GM19025 (cell line): ENCODE data around the gene GALNT2.

Experiments
- ATAC-seq: cut with Tn5 transposase; IDR thresholded peaks from one replicate; pipeline ENCODE4 v1.9.1; 2021; ENCODE audit warnings: mild to moderate bottlenecking, low read depth, moderate library complexity; ENCODE audit not compliant: unreplicated experiment

Gene GALNT2

GRCh38 chr1:230174041-230174440 is 107.0 kb downstream of the GALNT2 start:
- ATAC-seq = no peak

GRCh38 chr1:230174471-230175162 is 107.6 kb downstream of the GALNT2 start:
- no peak for ATAC-seq

GRCh38 chr1:230175163-230175747 is 108.2 kb downstream of the GALNT2 start:
- no peak for ATAC-seq

- ATAC-seq = no peak
These were observed 108.8 kb downstream of the GALNT2 start for GRCh38 chr1:230175839-230176238.

- ATAC-seq = no peak
These were observed 109.3 kb downstream of the GALNT2 start for GRCh38 chr1:230176326-230176725.

GRCh38 chr1:230176871-230177411 is 109.9 kb downstream of the GALNT2 start:
- ATAC-seq = no peak

DNA sequence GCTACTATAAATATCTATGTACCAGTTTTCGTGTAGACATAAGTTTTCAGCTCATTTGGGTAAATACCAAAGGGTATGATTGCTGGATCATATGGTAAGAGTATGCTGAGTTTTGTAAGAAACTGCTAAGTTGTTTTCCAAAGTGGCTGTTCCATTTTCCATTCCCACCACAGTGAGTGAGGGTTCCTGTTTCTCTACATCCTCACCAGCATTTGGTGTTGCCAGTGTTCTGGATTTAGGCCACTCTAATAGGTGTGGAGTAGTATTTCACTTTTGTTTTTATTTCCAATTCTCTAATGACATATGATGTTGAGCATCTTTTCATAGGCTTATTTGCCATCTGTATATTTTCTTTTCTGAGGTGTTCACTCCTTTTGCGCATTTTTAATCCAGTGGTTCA is 112.2 kb downstream of the GALNT2 start:
- no peak for ATAC-seq

- ATAC-seq = no peak
These were observed 118.3 kb downstream of the GALNT2 start for GRCh38 chr1:230185076-230186001.

DNA sequence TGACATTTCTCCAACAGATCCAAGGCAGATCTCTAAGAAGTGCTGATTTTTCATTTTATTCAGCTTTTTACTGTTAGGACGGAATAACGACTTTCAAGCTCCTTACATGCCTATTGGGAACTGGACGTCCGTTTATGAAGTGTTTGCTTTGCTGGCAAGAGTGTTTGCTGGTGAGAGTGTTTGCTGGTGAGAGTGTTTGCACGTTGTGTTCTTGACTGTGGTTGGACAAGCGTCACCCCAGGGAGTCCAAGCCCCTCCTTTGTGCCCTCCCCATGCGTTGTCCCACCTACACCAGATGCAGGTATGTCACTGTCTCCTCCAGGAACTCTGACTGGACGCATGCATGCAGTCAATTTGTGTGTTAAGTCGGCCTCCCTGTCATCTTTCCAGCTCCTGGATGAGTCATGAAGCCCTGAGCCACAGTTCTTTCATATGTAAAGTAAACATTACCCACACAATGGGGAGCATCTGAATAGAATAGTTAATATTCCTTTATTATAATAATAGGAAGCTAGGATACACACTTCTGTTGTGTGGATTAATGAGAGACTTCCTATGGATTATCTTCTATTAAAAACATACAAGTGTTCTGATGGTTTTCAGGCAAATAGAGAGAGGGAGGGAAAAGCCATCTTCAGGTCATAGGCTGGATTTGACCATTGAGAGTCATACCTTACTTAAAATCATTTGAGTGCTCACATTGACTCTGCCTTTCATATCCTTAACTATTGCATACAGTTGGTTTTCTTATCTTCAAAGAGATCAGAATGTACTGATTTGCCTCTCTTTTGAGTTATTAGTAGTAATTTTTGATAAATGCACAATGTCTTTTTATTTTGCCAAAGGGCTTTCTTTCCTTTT is 119.2 kb downstream of the GALNT2 start:
- no peak for ATAC-seq

- ATAC-seq = no peak
These were observed 119.8 kb downstream of the GALNT2 start for GRCh38 chr1:230186874-230187273.

- no peak for ATAC-seq
These were observed 120.3 kb downstream of the GALNT2 start for GRCh38 chr1:230187290-230187689.

DNA sequence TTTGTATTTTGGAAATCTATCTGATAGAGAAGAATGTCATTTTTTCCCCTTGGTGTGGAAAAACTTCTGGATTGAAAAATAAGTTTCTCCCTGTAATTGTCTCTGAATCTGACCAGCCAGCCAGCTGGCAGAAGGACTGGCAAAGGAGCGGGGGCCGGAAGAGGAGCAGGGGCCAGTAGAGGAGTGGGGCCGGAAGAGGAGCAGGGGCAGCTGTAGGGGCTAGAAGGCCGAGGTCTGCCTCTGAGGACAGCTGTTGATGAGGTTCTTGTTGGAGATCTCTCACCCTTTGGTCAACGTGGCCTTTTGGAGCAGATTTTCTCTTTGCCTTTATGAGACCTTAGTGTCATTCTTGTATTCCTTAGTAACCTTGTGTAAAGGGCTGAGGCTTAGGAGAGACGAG is 121.8 kb downstream of the GALNT2 start:
- no peak for ATAC-seq

GRCh38 chr1:230189341-230189740 is 122.3 kb downstream of the GALNT2 start:
- ATAC-seq = no peak

GRCh38 chr1:230189824-230190223 is 122.8 kb downstream of the GALNT2 start:
- no peak for ATAC-seq

DNA sequence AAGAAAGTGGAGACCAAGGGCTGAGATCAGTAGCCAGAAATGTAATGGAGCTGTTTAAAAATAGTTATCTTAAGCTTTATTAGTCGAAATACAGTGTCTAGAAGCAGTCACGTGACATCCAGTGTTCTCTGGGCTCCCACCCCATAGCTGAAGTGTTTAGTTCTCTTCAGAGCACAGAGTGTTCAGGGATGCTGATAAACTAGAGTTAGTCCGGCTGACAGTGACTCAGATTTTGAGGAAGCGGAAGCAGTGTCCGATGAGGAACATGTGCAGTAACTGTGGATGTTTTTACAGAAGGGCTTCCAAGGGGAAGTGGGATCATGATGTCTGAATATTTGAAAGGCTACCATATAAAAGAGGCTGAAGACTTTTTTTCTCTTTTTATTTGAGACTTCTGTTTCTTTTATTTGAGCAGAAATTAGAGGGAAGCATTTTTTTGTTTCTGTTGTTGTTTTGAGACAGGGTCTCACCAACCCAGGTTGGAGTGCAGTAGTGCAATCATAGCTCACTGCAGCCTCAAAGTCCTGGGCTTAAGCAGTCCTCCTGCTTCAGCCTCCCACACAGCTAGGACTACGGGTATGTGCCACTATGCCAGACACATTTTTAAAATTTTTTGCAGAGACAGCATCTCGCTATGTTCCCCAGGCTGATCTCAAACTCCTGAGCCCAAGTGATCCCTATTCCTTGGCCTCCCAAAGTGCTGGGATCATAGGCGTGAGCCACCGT is 124.2 kb downstream of the GALNT2 start:
- ATAC-seq = no peak

DNA sequence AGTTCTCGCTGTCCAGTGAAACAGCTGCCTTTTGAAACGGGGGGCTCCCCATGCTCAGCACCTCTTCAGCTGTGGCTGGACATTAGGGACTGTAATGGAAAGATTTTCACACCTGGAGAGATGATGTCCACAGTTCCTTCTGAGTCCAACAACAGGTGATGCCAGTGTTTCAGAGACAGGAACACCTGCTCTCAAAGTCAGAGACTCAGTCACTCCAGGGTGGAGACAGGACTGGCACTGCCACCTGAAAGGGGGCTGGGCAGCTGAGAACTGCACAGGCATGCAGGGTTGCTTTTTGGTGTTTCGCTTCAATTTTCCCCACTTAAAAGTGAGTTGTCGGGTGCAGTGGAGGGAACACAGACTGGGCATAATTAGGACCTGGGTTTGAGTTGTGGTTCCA is 124.8 kb downstream of the GALNT2 start:
- ATAC-seq = no peak

DNA sequence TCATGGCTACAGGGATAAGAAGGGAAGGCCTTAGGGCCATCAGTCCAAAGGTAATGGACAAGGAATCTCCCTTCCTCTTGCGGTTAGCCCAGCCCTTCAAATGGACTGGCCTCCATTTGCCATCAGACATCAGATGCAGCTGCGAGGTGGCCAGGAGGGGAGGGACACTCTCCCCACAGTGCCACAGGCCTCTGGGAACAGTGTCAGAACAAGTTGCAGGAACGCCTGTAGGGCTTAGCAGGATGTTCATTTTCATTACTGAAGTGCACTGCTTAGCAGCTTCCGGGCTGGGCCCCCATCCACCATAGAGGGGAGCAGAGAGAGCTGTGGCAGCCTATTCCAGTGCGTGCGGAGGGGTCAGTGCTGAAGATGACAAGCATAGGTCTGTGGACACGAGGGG is 127.5 kb downstream of the GALNT2 start:
- ATAC-seq = no peak

DNA sequence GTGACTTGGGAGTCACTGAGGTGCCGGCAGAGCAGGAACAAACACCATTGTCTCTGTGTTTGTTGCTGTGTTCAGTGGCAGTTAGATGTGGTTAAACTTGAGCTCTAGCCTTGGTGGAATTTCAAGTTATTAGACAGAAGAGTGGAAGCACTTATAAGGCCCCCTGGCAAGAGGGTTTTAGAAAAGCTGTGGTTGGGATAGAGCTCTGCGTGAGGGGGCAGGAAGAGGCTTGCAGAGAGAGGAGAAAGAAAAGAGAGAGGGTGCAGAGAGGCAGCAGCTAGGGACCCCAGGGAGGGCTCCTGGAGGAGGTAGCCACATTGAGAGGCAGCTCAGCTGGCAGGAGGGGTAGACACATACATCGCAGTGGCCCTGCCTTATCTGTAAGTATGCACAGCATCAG is 128.2 kb downstream of the GALNT2 start:
- no peak for ATAC-seq

GRCh38 chr1:230196077-230196476 is 129.0 kb downstream of the GALNT2 start:
- no peak for ATAC-seq
